Natural killer cell (primary cell): ENCODE results near the gene JPH3. TPM values are rescaled to one million over a fixed set of nuclear protein-coding genes. Genes with fewer than 3 reads are reported as not detected.

ENCODE experiments used
- ATAC-seq, 3 donors: fragments of 150-1000 bp in 2 of 3; fragments of 200-7000 bp in 1 of 3; cut with Tn5 transposase; 1 replicate in 1 of 3; 2 replicates in 2 of 3; pipeline ENCODE4 v1.10.0; 2021; ENCODE audit warnings: mild to moderate bottlenecking in 2 of 3, moderate library complexity in 2 of 3
- DNase-seq, 2 donors: peaks; one replicate each; pipeline versions ENCODE4 v3.0.0 to v3.0.0-alpha.2; 2013 to 2021; ENCODE audit warnings: mixed read lengths in 1 of 2
- H3K27ac ChIP-seq: one replicate; pipeline ENCODE4 v1.5.1; 2013; ENCODE audit warnings: mild to moderate bottlenecking, low read length
- H3K27me3 ChIP-seq: one replicate; pipeline ENCODE4 v1.6.1; 2013; ENCODE audit warnings: low read length; ENCODE audit not compliant: control insufficient read depth, insufficient read depth
- H3K36me3 ChIP-seq: one replicate; pipeline ENCODE4 v1.6.1; 2013; ENCODE audit warnings: low read length; ENCODE audit not compliant: control insufficient read depth, insufficient read depth
- H3K4me1 ChIP-seq: one replicate; pipeline ENCODE4 v1.6.1; 2013; ENCODE audit warnings: low read length; ENCODE audit not compliant: control insufficient read depth, insufficient read depth
- H3K4me3 ChIP-seq: one replicate; pipeline ENCODE4 v1.5.1; 2013; ENCODE audit warnings: low read length
- H3K9me3 ChIP-seq: one replicate; pipeline ENCODE4 v1.6.1; 2013; ENCODE audit warnings: low read length; ENCODE audit not compliant: control insufficient read depth, insufficient read depth
- H3K27ac Mint-ChIP-seq, 2 donors: one replicate each; pipeline ENCODE4 v1.8.0; 2022; ENCODE audit warnings: mild to moderate bottlenecking in 2 of 2, mixed read lengths in 2 of 2, moderate library complexity in 1 of 2
- H3K27me3 Mint-ChIP-seq, 2 donors: one replicate each; pipeline ENCODE4 v1.8.0; 2022; ENCODE audit warnings: low read depth in 2 of 2, mixed read lengths in 2 of 2
- H3K36me3 Mint-ChIP-seq: one replicate; pipeline ENCODE4 v1.8.0; 2022; ENCODE audit warnings: mixed read lengths
- H3K4me1 Mint-ChIP-seq, 2 donors: one replicate each; pipeline ENCODE4 v1.8.0; 2022; ENCODE audit warnings: mixed read lengths in 2 of 2
- H3K4me3 Mint-ChIP-seq: one replicate; pipeline ENCODE4 v1.8.0; 2022; ENCODE audit warnings: mild to moderate bottlenecking, moderate library complexity, mixed read lengths
- H3K9me3 Mint-ChIP-seq, 2 donors: one replicate each; pipeline ENCODE4 v1.8.0; 2022; ENCODE audit warnings: mixed read lengths in 2 of 2
- CTCF ChIP-seq: fragments of 200-600 bp; IDR thresholded peaks from one replicate; pipeline ENCODE4 v1.8.0; 2022; ENCODE audit warnings: antibody characterized with exemption
- WGBS: methylation state at CpG from one replicate; pipeline ENCODE4 v1.1.7; 2013; ENCODE audit warnings: missing lambda C conversion rate; ENCODE audit not compliant: insufficient coverage; 5-methylcytosine and 5-hydroxymethylcytosine counted together
- intact Hi-C: fragments of 100-400 bp; cut with micrococcal nuclease; formaldehyde crosslinking; loops from one replicate; pipeline ENCODE4 v1.14.2; 2022
- total RNA-seq, 4 donors: library from RNA; stranded (reverse); fragments of 120-200 nt in 1 of 4; gene quantifications; one replicate each; pipeline versions ENCODE4 v1.2.3 to v1.2.4, GENCODE V29; 2013 to 2022

The JPH3 gene
- total RNA-seq, 3 donors from 2014 or later (not counting 1 experiment from before 2014, with no cell fraction given): not detected

DNA sequence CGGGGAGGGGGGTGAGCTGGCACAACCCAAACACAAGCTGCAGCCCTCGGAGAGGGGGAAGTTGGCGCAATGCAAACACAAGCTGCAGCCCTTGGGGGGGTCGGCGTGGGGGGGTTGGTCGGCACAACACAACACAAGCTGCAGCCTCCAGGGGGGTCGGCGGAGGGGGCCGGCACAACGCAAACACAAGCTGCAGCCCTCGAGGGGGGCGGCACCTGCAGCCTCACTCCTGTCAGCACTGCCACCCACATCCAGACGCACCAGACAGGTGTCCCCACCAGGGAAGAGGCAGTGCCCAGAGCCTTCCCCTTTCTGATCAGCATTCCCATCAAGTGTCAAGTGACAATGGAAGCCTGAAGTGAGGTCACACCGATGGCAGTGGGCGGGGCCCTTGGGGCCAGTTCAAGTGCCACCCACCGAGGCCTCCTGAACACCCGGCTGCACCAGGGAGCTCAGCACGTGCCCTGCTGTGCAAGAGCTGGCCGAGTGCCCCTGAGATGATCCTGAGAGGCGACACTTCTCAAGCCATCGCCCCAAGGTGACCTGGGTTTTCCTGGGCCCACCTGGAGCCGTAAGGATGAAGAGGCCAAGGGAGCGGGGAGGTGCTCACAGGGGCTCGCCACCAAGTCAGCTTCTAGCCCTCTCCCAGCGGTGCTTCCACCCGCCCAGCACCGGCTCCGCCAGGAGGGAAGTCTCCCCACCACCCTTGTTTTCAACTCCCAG, 104.1 kb downstream of the JPH3 start:
- Histone ChIP-seq H3K27me3 (no peaks in the 10 kb centered on the region), H3K4me3 (no peak overlapping the region), H3K9me3 (no peaks in the 10 kb centered on the region), H3K27ac (no peak overlapping the region), H3K4me1 (peaks cover 26% of the 10 kb centered on the region), H3K36me3 (peaks cover 61% of the 10 kb centered on the region)
- ATAC-seq (no peak), DNase-seq (no peak)
- TF ChIP-seq CTCF: no peak
- H3K27me3 Mint-ChIP-seq: no peaks in the 10 kb centered on the region
- H3K36me3 Mint-ChIP-seq: no peaks in the 10 kb centered on the region
- H3K4me3 Mint-ChIP-seq: no peak overlapping the region
- intact Hi-C loops: no loop called here
- peaks cover 23 to 27% of the 10 kb centered on the region in 2 donors for H3K4me1 Mint-ChIP-seq
- 89% methylated on average over 28 of the region's 28 CpGs for WGBS
- H3K27ac Mint-ChIP-seq: peak overlapping the region in 1 of 2 donors; percentile 26
- no peaks in the 10 kb centered on the region for H3K9me3 Mint-ChIP-seq

GRCh38 chr16:87707097-87707496, 104.8 kb downstream of the JPH3 start:
- Mint-ChIP-seq H3K4me1 (peaks cover 17 to 23% of the 10 kb centered on the region in 2 donors), H3K27ac (peak overlapping the region in 1 of 2 donors; percentile 26), H3K4me3 (no peak overlapping the region), H3K36me3 (no peaks in the 10 kb centered on the region), H3K9me3 (no peaks in the 10 kb centered on the region), H3K27me3 (no peaks in the 10 kb centered on the region)
- Histone ChIP-seq H3K27ac (no peak overlapping the region), H3K36me3 (peaks cover 65% of the 10 kb centered on the region), H3K9me3 (no peaks in the 10 kb centered on the region), H3K4me3 (no peak overlapping the region), H3K4me1 (peaks cover 25% of the 10 kb centered on the region), H3K27me3 (no peaks in the 10 kb centered on the region)
- ATAC-seq: no peak
- no peak for DNase-seq
- TF ChIP-seq CTCF: no peak
- 94% methylated on average over 17 of the region's 17 CpGs for WGBS
- intact Hi-C loops: no loop called here

GRCh38 chr16:87707714-87708580, 105.6 kb downstream of the JPH3 start:
- no peak overlapping the region for H3K4me3 ChIP-seq
- no peaks in the 10 kb centered on the region for H3K27me3 ChIP-seq
- no peaks in the 10 kb centered on the region for H3K9me3 Mint-ChIP-seq
- ATAC-seq: peak in 1 of 3 donors; percentile 61
- H3K27ac Mint-ChIP-seq: peak overlapping the region; percentile 2 to 31
- intact Hi-C loops: no loop called here
- no peaks in the 10 kb centered on the region for H3K9me3 ChIP-seq
- H3K4me1 ChIP-seq: peaks cover 25% of the 10 kb centered on the region
- H3K4me1 Mint-ChIP-seq: peaks cover 17 to 23% of the 10 kb centered on the region in 2 donors
- H3K4me3 Mint-ChIP-seq: no peak overlapping the region
- H3K27ac ChIP-seq: no peak overlapping the region
- H3K36me3 Mint-ChIP-seq: no peaks in the 10 kb centered on the region
- no peak for TF ChIP-seq CTCF
- peaks cover 70% of the 10 kb centered on the region for H3K36me3 ChIP-seq
- 97% methylated on average over 44 of the region's 45 CpGs for WGBS
- H3K27me3 Mint-ChIP-seq: no peaks in the 10 kb centered on the region
- DNase-seq: no peak
